KOPT-K1 (cell line): Measurements from ENCODE around the gene YARS1.
A peak's percentile ranks its signal among the peaks of the same experiment; 100 is the strongest.

ENCODE experiments used
- H3K27ac ChIP-seq: fragments of 200-600 bp; sonication (generic); 2 replicates; pipeline ENCODE4 v1.5.1; 2016; ENCODE audit warnings: antibody characterized with exemption, mild to moderate bottlenecking, low read depth, low read length; ENCODE audit not compliant: poor library complexity, severe bottlenecking
- H3K36me3 ChIP-seq: fragments of 200-600 bp; sonication (generic); 2 replicates; pipeline ENCODE4 v1.5.1; 2017; ENCODE audit warnings: antibody characterized with exemption, mild to moderate bottlenecking, low read length, moderate library complexity; ENCODE audit not compliant: insufficient read depth
- H3K9me3 ChIP-seq: fragments of 200-600 bp; sonication (generic); 2 replicates; pipeline ENCODE4 v1.5.1; 2017; ENCODE audit warnings: antibody characterized with exemption, low read length, mild to moderate bottlenecking; ENCODE audit not compliant: insufficient read depth, poor library complexity, severe bottlenecking

Gene YARS1

DNA sequence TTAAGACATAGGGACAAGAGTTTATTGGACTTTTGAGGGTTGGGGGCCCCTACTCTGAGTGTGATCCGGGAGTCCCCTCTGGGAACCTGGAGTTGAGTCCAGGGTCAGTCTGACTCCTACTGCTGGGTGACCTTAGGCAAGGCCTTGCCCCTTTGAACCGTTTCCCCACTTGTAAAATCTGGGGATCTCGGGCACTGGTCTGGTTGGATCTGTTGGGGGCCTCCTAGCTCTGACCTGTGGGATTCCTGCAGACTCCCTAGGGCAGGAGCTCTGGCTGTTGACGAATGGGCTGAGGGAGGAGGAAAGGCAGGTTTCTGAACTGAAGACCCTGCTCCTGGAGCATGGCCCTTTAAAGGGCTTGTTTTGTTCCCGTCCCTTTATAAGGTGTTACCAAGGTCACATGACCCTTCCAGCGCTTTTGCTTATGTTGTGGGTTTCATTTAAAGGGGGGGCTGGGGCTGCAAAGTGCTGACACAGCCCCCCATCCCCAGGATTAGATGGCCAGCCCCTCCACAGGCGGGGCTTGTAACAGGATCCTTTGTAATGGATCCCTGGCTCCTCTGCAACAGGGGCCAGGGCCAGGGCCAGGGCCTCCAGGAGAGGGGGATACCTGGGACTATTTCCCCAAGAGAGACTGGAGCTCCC, 50.7 kb downstream of the YARS1 start:
- Histone ChIP-seq H3K36me3 (no peaks in the 10 kb centered on the region), H3K9me3 (no peaks in the 10 kb centered on the region), H3K27ac (no peak overlapping the region)

DNA sequence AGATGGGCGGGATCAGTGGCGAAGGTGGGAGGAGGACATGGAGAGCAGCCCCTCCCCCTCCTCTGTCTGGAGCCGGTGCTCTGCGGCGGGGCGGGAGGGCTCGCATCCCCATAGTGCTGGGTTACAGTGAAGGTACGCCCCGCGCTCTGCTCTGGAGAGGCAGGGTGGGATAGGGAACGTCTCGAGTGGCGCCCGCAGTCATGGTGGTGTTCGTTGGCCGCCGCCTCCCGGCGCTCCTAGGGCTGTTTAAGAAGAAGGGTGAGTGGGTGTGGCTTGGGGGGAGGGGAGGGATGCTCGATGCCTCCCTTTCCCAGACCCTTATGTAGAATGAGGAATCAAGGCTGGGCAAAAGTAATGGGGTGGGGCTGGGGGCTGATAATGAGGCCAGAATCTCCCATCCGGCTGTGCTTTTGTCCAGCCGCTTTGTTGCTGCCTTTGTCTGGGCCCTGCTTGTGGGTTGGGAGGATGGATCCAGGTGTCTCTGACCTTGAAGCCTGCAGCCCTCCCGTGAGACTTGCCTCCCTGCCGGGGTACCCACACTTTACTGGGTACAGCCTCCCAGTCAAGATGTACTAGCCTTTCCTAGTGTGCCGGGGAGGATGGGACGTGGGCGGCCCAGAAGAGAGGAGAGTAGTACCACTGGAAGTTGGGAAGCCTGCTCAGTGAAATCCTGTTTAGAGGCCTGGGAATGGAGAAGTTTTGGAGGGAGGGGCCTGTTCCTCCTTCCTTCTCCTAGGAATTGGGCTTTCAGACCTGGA, 51.4 kb downstream of the YARS1 start:
- H3K9me3 ChIP-seq = no peaks in the 10 kb centered on the region
- no peaks in the 10 kb centered on the region for H3K36me3 ChIP-seq
- H3K27ac ChIP-seq = no peak overlapping the region

DNA sequence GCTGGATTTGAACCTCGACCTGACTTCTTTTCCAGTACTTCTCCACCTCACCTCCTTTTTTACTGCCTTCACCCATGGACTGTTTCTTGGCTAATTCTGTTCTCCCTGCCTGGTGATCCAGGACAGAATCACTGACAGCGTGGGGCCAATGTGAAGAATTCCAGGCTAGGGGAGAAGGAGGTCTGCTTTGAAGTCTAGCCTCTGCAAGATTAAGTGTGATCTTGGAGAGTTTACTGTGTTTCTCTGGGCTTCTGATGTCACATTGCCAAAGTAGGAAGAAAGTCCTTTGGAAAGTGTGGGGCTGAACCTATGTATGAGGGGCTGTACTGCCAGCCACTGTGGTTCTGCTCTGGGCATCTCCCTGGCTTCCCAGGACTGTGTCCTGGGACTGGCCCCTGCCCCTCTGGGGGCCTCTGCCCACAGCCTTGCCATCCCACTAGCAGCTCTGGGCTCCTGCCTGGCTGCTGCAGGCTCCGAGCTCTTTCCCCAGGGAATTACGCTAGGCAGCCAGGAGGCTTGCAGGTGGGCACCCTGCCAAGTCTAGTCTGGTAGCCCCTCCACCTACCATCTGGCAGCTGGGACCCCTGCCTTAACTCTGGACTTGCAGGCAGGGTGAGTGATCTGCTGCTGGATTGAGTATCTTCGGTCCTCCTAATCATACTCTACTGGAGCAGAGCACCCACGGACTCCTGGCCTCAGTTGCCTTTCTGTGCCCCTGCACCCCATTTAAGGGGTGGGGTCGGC, 52.2 kb downstream of the YARS1 start:
- Histone ChIP-seq H3K36me3 (no peaks in the 10 kb centered on the region), H3K9me3 (no peaks in the 10 kb centered on the region), H3K27ac (no peak overlapping the region)

DNA sequence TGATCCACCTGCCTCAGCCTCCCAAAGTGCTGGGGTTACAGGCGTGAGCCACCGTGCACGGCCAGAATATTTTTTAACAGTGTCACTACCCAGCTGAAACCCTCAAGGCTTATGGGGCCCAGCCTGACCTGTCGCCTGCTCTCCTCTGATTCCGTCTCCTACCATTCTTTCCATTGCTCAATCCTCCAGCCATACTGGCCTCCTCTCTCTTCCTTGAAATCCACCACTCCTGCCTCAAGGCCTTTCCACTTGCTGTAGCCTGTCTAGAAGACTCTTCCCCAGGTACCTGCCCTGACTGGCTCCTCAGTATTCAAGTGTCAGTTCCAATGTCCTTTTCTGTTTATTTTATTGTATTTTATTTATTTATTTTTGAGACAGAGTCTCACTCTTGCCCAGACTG, 53.9 kb downstream of the YARS1 start:
- H3K9me3 ChIP-seq = no peaks in the 10 kb centered on the region
- H3K27ac ChIP-seq = no peak overlapping the region
- no peaks in the 10 kb centered on the region for H3K36me3 ChIP-seq

DNA sequence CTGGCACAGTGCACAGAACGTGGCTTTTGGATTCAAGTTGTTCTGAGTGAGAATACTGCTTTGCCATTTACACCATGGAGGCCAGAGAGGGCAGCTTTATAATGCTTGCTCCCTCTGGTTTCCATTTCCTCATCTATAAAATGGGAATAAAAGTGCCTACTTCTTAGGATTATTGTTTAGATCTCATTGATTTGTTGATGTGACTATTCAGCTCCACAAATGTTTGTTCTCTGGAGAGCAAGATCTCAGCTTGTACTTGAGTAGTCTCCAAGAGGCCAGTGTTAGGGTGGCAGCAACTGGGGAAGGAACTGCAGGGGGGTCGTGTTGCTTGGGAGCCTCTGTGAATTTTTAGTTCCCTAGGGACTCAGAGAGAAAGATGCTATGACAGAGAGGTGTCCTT, 55.2 kb downstream of the YARS1 start:
- no peaks in the 10 kb centered on the region for H3K9me3 ChIP-seq
- no peaks in the 10 kb centered on the region for H3K36me3 ChIP-seq
- H3K27ac ChIP-seq = no peak overlapping the region

DNA sequence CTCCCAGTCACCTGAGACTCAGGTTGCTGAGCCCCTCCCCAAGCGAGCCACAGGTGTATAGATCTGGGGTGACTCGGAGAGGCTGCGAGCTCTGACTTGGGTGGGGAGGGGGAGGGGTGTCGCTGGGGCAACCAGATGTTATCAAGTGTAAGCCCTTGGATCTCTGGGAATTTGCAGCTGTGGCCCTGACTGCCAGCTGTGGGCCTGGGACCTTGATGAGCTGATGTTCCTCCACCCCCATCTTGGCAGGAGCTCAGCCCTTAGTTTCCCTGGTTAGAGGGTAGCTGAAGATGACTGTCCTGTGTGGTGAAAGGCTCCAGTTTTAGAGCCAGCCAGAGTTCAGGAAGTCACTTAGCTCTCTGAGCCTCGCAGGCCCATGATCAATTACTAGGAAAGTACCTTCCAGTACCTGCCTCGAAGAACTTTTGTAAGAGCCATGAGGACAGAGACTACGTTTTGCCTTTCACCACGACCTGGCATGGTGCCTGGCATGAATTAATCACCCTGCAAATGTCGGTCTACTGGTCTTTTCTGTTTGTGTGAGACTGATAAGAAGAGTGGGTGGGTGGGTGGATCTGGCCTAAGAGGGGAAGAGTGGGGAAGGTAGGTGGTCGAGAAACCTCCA, 55.8 kb downstream of the YARS1 start:
- H3K36me3 ChIP-seq = no peaks in the 10 kb centered on the region
- H3K9me3 ChIP-seq = no peaks in the 10 kb centered on the region
- no peak overlapping the region for H3K27ac ChIP-seq

DNA sequence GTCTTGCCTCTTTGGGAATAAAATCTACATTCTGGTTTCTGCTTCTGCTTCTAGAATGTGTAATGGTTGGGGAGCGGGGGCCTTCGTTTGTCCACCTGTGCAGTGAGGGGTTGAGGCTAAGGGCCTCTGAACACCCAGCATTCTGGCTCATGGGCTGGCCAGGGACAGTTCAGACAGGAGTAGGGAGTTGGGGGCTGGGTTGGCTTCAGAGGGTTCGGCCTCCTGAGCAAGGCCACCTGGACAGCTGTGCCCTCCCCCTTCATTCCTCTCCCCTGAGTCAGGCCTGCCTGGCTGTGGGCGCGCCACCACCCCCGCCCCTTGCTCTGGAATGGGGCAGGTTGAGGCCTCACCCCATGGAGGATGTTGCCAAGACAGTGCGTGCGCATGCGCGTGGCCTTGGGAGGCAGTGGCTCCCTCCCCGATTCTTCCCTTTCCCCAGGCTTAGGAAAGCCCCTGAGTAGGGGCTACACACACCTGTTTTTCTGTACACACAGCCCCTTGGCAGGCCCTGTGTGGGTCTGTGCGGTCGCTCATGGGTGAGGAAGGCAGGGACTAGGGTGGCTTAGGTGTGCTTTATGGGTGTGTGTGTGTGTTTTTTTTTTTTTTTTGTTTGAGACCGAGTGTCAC, 57.0 kb downstream of the YARS1 start:
- Histone ChIP-seq H3K36me3 (no peaks in the 10 kb centered on the region), H3K27ac (peak overlapping the region; percentile 26), H3K9me3 (no peaks in the 10 kb centered on the region)

DNA sequence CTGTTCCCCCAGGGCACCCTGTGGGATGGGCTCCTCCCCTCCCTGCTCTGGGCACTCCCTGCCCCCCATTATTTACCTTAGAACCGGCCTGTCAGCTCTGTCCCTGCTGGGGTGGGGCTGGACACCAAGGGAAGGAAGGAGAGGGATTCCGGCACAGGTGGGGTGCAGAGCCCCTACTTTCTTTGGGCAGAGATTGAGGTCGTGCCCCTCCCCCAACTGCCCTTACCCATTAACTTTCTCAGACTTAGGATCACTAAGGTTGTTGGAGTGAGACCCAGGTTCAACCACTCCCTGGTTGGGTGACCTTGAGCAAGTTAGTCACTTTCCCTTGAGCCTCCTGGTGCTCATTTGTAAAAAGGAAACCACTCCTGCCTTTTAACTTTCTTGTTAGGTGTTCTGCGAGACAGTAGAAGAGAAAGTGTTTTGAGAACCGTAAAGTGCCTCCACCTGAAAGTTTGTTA, 57.6 kb downstream of the YARS1 start:
- Histone ChIP-seq H3K36me3 (no peaks in the 10 kb centered on the region), H3K27ac (peak overlapping the region; percentile 26), H3K9me3 (no peaks in the 10 kb centered on the region)

DNA sequence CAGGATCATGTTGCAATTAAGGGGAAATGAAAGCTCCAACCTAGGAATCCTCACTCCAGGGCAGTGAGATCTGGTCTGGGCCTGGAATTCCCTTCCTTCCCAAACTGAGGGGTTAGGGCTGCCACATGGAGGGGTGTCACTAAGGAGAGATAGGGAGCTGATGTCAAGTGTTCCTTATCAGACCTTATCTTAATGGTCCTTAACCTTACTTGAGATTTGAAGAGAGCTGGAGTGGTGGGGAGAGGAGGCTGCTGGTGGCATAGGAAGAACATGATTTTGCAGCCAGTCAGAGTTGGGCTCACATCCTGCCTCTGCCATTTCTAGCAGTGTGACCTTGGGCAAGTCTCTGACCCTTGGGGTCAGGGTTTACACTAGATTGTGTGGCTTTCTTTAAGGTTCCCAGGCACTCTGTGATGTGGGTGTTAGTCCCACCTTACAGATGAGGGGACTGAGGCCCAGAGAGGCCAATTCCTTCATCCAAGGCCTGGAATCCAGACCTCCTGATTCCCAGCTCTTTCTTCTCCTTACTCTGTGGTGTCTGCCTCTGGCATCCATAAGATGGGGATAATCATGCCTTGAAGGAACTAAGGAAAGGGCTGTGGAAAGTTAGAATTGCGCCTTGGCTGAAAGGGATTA, 58.2 kb downstream of the YARS1 start:
- H3K27ac ChIP-seq = no peak overlapping the region
- no peaks in the 10 kb centered on the region for H3K36me3 ChIP-seq
- no peaks in the 10 kb centered on the region for H3K9me3 ChIP-seq

DNA sequence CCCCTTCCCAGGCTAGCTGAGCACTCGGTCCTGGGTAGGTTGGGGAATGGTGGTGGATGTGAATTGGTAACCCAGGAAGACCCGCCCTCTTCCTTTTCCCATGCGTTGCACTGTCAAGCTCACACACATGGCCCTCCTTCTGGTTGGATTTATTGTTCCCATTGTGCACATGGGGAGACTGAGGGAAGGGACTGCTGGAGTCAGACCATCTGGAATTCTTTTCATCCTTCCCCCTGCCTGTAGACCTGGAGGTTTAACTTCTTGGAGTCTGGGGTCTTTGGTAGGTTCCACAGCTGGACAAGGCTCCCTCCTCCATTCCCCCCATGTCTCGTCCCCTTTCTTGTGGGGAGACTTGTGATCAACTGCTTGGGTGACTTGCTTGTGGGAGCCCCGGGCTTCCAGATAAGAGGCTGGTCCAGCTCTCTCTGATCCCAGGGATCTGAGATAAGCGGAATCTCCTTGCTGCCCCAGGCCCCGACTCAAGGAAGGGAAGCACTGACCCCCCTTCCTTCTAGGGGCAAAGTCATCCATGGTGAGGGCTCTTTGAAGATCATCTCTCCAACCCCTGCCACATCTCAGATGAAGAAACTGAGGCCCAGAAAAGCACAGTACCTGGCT, 58.9 kb downstream of the YARS1 start:
- Histone ChIP-seq H3K36me3 (no peaks in the 10 kb centered on the region), H3K9me3 (no peaks in the 10 kb centered on the region), H3K27ac (no peak overlapping the region)

DNA sequence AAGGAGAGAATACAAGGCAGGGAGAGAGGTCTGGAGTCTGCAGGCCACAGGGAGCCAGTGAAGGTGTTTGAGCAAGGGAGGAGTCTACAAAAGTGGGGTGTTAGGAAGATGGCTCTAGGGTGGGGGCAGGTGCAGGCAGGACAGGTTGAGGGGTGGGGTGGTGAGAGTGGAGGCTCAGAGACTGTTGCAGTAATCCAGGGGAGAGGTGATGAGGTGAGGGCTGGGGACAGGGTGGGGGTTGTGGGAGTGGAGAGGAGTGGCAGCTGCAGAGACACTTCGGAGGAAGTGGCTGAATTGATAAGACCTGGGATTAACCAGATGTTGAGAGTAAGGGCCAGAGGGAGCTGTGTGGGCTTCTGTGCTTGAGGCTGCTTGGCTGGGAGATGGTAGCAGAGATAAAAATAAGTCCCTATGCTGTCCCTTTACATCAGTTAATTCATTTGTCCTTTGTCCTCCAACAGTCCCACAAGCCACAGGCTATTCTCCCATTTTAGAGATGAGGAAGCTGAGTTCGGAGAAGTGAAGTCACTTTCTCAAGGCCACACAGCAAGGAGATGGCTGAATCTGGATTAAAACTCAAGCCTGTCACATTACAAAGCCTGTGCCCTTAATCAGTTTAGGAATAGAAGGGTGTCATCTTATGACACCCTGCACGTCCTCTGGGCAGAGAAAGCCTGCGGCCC, 59.8 kb downstream of the YARS1 start:
- H3K27ac ChIP-seq = no peak overlapping the region
- no peaks in the 10 kb centered on the region for H3K9me3 ChIP-seq
- H3K36me3 ChIP-seq = no peaks in the 10 kb centered on the region

DNA sequence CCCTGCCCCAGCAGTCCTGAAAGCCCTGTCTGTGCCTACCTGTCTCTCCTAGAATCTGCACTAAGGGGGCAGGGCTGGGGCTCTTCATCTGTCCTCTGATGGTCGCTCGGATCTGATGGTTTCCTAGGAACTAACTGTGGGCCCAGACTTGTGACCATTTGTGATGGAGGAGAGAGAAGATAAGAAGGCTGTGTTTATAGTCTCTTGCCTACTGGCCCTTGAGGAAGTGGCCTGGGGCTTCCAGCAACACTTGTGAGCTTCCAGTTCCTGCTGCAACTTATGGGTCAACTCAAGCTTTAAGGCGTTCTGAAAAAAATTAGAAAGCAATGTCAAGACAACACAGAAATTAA, 61.4 kb downstream of the YARS1 start:
- no peak overlapping the region for H3K27ac ChIP-seq
- no peaks in the 10 kb centered on the region for H3K9me3 ChIP-seq
- no peaks in the 10 kb centered on the region for H3K36me3 ChIP-seq

DNA sequence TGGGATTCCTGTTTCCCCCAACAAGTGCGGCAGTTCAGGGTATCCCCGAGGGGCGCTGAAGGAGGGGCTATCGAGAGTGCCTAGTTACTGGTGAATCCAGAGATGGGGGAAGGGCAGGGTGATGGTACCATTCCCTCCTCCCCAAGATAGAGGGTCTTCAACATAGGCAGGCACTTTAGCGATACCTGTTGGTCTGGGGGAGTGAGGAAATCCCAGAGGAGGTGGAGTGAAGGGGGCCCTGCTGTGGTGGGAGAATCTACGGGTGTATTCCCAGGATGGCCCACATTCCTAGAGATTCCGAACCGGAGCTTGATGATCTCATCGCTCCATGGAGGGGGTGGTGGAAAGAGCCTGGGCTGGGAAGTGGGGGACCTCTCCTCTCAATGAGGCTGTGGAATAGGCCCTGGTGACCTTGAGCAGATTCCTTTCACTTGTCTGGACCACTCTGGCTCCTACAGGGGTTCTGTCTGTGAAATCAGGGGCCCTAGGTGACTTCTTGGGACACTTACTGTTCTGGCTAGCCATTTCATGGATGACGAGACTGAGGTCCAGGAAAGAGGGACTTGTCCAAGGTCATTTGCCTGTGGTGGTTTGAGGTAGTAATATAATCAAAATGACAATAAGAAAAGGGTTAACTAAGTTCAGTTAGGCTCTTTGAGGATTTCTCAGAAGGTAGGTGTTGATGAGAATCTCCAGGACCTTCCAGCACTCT, 61.9 kb downstream of the YARS1 start:
- H3K9me3 ChIP-seq = no peaks in the 10 kb centered on the region
- H3K36me3 ChIP-seq = no peaks in the 10 kb centered on the region
- H3K27ac ChIP-seq = no peak overlapping the region
